K562 (cell line): Measurements from ENCODE around the gene SLC13A1. TPM values are rescaled to one million over a fixed set of nuclear protein-coding genes. Genes with fewer than 3 reads are reported as not detected.

Source experiments
- ATAC-seq: fragments of 200-7000 bp; cut with Tn5 transposase; 3 replicates; pipeline ENCODE4 v1.9.1; 2020; ENCODE audit warnings: moderate library complexity
- BruUV-seq: library from RNA; stranded (reverse); fragments of 400-500 nt; replicated peaks from 2 replicates; lab custom pipeline; 2021; lab: Mats Ljungman, UMichigan
- CTCF ChIA-PET: fragments of 300-600 bp; formaldehyde crosslinking; extraction: SDS; loops from one replicate; lab custom pipeline; 2021; ENCODE audit warnings: low intra/inter-chr PET ratio; lab: Yijun Ruan, JAX
- POLR2A ChIA-PET: fragments of 300-600, 350-650 bp; sonication (Branson Sonifier 250); formaldehyde crosslinking; extraction: SDS; loops from one replicate; lab custom pipeline; 2021; ENCODE audit warnings: antibody characterized with exemption, inconsistent platforms; lab: Yijun Ruan, JAX
- DNase-seq, 4 experiments: peaks; one replicate each; pipeline versions ENCODE4 v3.0.0 to v3.0.0-alpha.2; 2011 to 2018; ENCODE audit warnings: low spot score in 3 of 4, mixed read lengths in 3 of 4; ENCODE audit errors: extremely low read depth in 1 of 4
- FAIRE-seq: peaks from 2 replicates; lab custom pipeline; 2011; peaks lifted over from hg19 to GRCh38; lab: Jason Lieb, UNC
- H2AFZ ChIP-seq: 2 replicates; pipeline ENCODE4 v1.6.0; 2011; ENCODE audit warnings: low read depth, low read length, control low read depth, inconsistent platforms
- H3K27ac ChIP-seq: fragments of 200-600 bp; 3 replicates; pipeline ENCODE4 v1.8.0; 2011; ENCODE audit warnings: low read depth, mild to moderate bottlenecking, control low read depth, inconsistent platforms, low read length, moderate library complexity, mixed read lengths; ENCODE audit errors: extremely low read depth
- H3K27me3 ChIP-seq, 2 experiments: fragments of 300-600 bp in 1 of 2; 2 replicates in 1 of 2; 3 replicates in 1 of 2; pipeline versions ENCODE4 v1.6.0 to v1.8.0; 2011; ENCODE audit warnings: inconsistent platforms in 2 of 2, low read length in 2 of 2, mild to moderate bottlenecking in 1 of 2, mixed read lengths in 1 of 2, moderate library complexity in 1 of 2; ENCODE audit not compliant: control insufficient read depth in 2 of 2, insufficient read depth in 2 of 2
- H3K36me3 ChIP-seq: fragments of 300-600 bp; 3 replicates; pipeline ENCODE4 v1.8.0; 2011; ENCODE audit warnings: mild to moderate bottlenecking, low read length, inconsistent platforms; ENCODE audit not compliant: control insufficient read depth, insufficient read depth
- H3K4me1 ChIP-seq, 2 experiments: fragments of 200-600 bp in 1 of 2; replicated peaks in 1 of 2; 2 replicates in 1 of 2; 3 replicates in 1 of 2; pipeline versions ENCODE4 v1.5.1 to v1.8.0; 2011; ENCODE audit warnings: inconsistent platforms in 2 of 2, low read length in 2 of 2, mild to moderate bottlenecking in 1 of 2, mixed read lengths in 1 of 2, moderate library complexity in 1 of 2; ENCODE audit not compliant: control insufficient read depth in 2 of 2, insufficient read depth in 2 of 2
- H3K4me2 ChIP-seq: 2 replicates; pipeline ENCODE4 v1.6.1; 2011; ENCODE audit warnings: low read length, control low read depth, inconsistent platforms, mixed read lengths; ENCODE audit not compliant: insufficient read depth
- H3K4me3 ChIP-seq: fragments of 200-600 bp; sonication (generic), shearing (Covaris generic); 2 replicates; pipeline ENCODE4 v1.5.1; 2016; ENCODE audit warnings: control low read depth, inconsistent platforms
- H3K79me2 ChIP-seq: fragments of 200-600 bp; 3 replicates; pipeline ENCODE4 v1.8.0; 2011; ENCODE audit warnings: low read length, inconsistent platforms; ENCODE audit not compliant: control insufficient read depth, insufficient read depth
- H3K9ac ChIP-seq, 2 experiments: 2 replicates each; pipeline versions ENCODE4 v1.6.0 to v1.6.1; 2011; ENCODE audit warnings: low read depth in 2 of 2, low read length in 2 of 2, control low read depth in 1 of 2, inconsistent platforms in 1 of 2, mild to moderate bottlenecking in 1 of 2, mixed read lengths in 1 of 2; ENCODE audit not compliant: insufficient read depth in 1 of 2
- H3K9me1 ChIP-seq: one replicate; pipeline ENCODE4 v1.6.0; 2011; ENCODE audit warnings: inconsistent platforms, mild to moderate bottlenecking, low read length, moderate library complexity; ENCODE audit not compliant: control insufficient read depth, insufficient read depth
- H3K9me3 ChIP-seq: replicated peaks from 2 replicates; pipeline ENCODE4 v1.5.1; 2011; ENCODE audit warnings: low read depth, low read length, inconsistent platforms; ENCODE audit not compliant: control insufficient read depth, insufficient read depth
- H4K20me1 ChIP-seq: replicated peaks from 2 replicates; pipeline ENCODE4 v1.6.1; 2011; ENCODE audit warnings: low read length, inconsistent platforms, mixed read lengths; ENCODE audit not compliant: control insufficient read depth, insufficient read depth
- CBX5 ChIP-seq: IDR thresholded peaks from 2 replicates; pipeline ENCODE4 v1.6.1; 2014; ENCODE audit warnings: low read depth, borderline replicate concordance
- DNMT1 ChIP-seq: fragments of 450-650 bp; IDR thresholded peaks from 2 replicates; pipeline ENCODE4 v1.6.1; 2016; ENCODE audit warnings: antibody characterized with exemption, mild to moderate bottlenecking
- ETV5 ChIP-seq: sonication (generic); formaldehyde crosslinking; IDR thresholded peaks from 2 replicates; pipeline ENCODE4 v1.4.0; 2020; ENCODE audit warnings: low read depth, mild to moderate bottlenecking, missing genetic modification reagents
- FUS ChIP-seq: fragments of 200-400 bp; formaldehyde crosslinking; optimal IDR thresholded peaks from 2 replicates; pipeline ENCODE3; 2017; ENCODE audit warnings: low read depth, low read length
- LCOR ChIP-seq: sonication (generic); formaldehyde crosslinking; IDR thresholded peaks from 2 replicates; pipeline ENCODE4 v1.8.0; 2022; ENCODE audit warnings: mild to moderate bottlenecking, missing genetic modification reagents
- MED1 ChIP-seq: sonication (generic); formaldehyde crosslinking; IDR thresholded peaks from 2 replicates; pipeline ENCODE4 v1.8.1; 2023; ENCODE audit warnings: missing genetic modification reagents, borderline replicate concordance
- ZBTB33 ChIP-seq: sonication (generic); formaldehyde crosslinking; IDR thresholded peaks from 2 replicates; pipeline ENCODE4 v1.8.1; 2023; ENCODE audit warnings: mild to moderate bottlenecking, missing genetic modification reagents
- ZNF174 ChIP-seq: fragments of 250-450 bp; sonication (Bioruptor Pico); IDR thresholded peaks from 2 replicates; pipeline ENCODE4 v1.4.0; 2020; ENCODE audit warnings: mild to moderate bottlenecking
- ZNF551 ChIP-seq: fragments of 250-450 bp; sonication (Bioruptor Pico); IDR thresholded peaks from 2 replicates; pipeline ENCODE4 v1.5.0; 2021; ENCODE audit warnings: mild to moderate bottlenecking, moderate library complexity
- WGBS: fragments of 100-300 bp; shearing (Covaris generic); methylation state at CpG from one replicate; pipeline ENCODE4 v1.1.6; 2016; ENCODE audit warnings: low coverage, mixed read lengths; ENCODE audit not compliant: insufficient coverage; ENCODE audit errors: missing lambda C conversion rate; 5-methylcytosine and 5-hydroxymethylcytosine counted together
- in situ Hi-C: fragments of 300-500 bp; cut with MboI; formaldehyde crosslinking; loops from 4 replicates; pipeline ENCODE4 v1.15.0; 2018; ENCODE audit warnings: inconsistent platforms, mixed read lengths
- intact Hi-C: fragments of 100-400 bp; cut with micrococcal nuclease; formaldehyde crosslinking; loops from 2 replicates; pipeline ENCODE4 v1.14.2; 2022
- polyA plus RNA-seq, 8 experiments: library from polyadenylated mRNA; depleted of rRNA in 4 of 8; stranded (reverse) in 5 of 8; unstranded in 3 of 8; fragments of >200 nt; fragmentation: Nextera tagmentation in 2 of 8; fragmentation: Illumina TruSeq in 1 of 8; extraction: Ambion mirVana in 2 of 8; extraction: Trizol in 1 of 8; gene quantifications; 2 replicates each; pipeline versions ENCODE4 v1.2.1 to v1.2.3, GENCODE V29; 2011 to 2014; ENCODE audit warnings: inconsistent platforms in 1 of 8, missing spikeins in 1 of 8
- total RNA-seq, 7 experiments: library from RNA; depleted of rRNA in 6 of 7; stranded (reverse); fragments of >200 nt in 6 of 7; fragmentation: Illumina TruSeq in 2 of 7; extraction: Trizol in 2 of 7; gene quantifications; 2 replicates each; pipeline versions ENCODE4 v1.2.1 to v1.2.3, GENCODE V29; 2011 to 2021; ENCODE audit warnings: low replicate concordance in 1 of 7

The SLC13A1 gene
- total and polyA plus RNA-seq, 9 of the 15 experiments (the other 6 are each of a cell fraction or from before 2014, with no cell fraction given), result 0.04 TPM; not detected in 8

DNA sequence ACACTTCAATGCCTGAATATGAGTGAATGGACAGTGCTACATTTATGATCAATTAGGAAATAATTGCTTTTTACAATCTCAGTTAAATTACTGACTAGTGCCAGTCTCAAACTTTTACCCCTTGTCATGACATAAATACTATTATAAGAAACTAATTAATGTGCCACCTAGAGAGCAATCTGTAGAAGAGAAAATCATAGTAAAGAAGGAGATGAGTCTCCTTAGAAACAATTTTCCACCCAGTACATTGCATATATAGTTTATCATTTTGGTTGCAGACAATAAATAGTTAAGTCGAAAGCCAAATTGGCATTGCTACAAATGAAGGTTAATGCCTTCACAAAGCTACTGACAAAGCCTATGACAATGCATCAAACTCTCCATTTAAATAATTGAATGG, 68.6 kb downstream of the SLC13A1 start:
- BruUV-seq, result no TSS peak
- in situ Hi-C loops, result no loop called here
- no peaks in the 10 kb centered on the region for H3K9me1 ChIP-seq
- TF ChIP-seq ZNF174 (CRISPR knock-in tag) (no peak), LCOR (CRISPR knock-in tag) (no peak), ZBTB33 (no peak), FUS (no peak), DNMT1 (no peak), CBX5 (no peak), MED1 (CRISPR knock-in tag) (no peak), ETV5 (no peak), ZNF551 (CRISPR knock-in tag) (no peak)
- no peak for DNase-seq
- 4% methylated on average over 1 of the region's 1 CpG for WGBS
- no peaks in the 10 kb centered on the region for H3K27me3 ChIP-seq
- H3K79me2 ChIP-seq, result no peaks in the 10 kb centered on the region
- H3K9ac ChIP-seq, result no peak overlapping the region
- no peaks in the 10 kb centered on the region for H3K36me3 ChIP-seq
- no peak overlapping the region for H3K4me2 ChIP-seq
- ChIA-PET CTCF (no interaction called here), POLR2A (no interaction called here)
- ATAC-seq, result no peak
- H2AFZ ChIP-seq, result no peak overlapping the region
- intact Hi-C loops, result no loop called here
- H3K27ac ChIP-seq, result no peak overlapping the region
- FAIRE-seq, result no peak
- H3K4me3 ChIP-seq, result no peak overlapping the region
- no peaks in the 10 kb centered on the region for H3K9me3 ChIP-seq
- no peaks in the 10 kb centered on the region for H4K20me1 ChIP-seq
- H3K4me1 ChIP-seq, result no peaks in the 10 kb centered on the region
